PC-3 (cell line): ENCODE data around the gene ENO1.

ENCODE experiments used
- EZH2 ChIP-seq: fragments of 300-600 bp; sonication (generic); IDR thresholded peaks from one replicate; pipeline ENCODE4 v1.6.1; 2017; ENCODE audit warnings: antibody characterized with exemption, mild to moderate bottlenecking, low read length; ENCODE audit not compliant: unreplicated experiment
- TF ChIP-seq, protein P1 (sequence below): fragments of 300-600 bp; sonication (generic); conservative IDR thresholded peaks from 2 replicates; pipeline ENCODE4 v1.5.1; 2017; ENCODE audit warnings: antibody characterized with exemption, low read depth, mild to moderate bottlenecking, low read length

DNA sequence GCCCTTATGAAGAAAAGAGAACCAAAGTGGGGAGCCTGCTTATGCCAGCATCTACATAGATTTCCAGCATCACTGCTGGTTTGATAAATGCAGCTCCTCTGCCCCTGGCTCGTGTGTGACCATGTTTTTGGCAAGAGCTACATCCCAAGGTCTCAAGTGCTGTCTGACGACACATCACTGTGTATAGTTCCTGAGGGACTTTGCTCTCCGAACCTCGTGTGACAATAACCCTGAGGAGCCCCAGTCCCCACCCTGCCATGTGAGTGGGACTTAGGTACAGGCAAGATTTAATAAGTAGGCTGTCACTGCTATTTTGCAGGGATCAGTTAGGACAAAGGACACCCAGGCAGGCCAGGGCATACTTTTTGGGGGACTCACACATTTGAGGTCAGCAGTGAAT, 32.2 kb downstream of the ENO1 start:
- TF ChIP-seq, protein P1, sequence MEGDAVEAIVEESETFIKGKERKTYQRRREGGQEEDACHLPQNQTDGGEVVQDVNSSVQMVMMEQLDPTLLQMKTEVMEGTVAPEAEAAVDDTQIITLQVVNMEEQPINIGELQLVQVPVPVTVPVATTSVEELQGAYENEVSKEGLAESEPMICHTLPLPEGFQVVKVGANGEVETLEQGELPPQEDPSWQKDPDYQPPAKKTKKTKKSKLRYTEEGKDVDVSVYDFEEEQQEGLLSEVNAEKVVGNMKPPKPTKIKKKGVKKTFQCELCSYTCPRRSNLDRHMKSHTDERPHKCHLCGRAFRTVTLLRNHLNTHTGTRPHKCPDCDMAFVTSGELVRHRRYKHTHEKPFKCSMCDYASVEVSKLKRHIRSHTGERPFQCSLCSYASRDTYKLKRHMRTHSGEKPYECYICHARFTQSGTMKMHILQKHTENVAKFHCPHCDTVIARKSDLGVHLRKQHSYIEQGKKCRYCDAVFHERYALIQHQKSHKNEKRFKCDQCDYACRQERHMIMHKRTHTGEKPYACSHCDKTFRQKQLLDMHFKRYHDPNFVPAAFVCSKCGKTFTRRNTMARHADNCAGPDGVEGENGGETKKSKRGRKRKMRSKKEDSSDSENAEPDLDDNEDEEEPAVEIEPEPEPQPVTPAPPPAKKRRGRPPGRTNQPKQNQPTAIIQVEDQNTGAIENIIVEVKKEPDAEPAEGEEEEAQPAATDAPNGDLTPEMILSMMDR, result no peak
- TF ChIP-seq EZH2, result no peak
